ENCODE data around the gene LIX1L. TPM values are rescaled to one million over a fixed set of nuclear protein-coding genes. Genes with fewer than 3 reads are reported as not detected.

The LIX1L gene
- total RNA-seq, 2 experiments from 2014 or later = 21.4 to 21.5 TPM

- peaks cover 67% of the 10 kb centered on the region for H3K4me1 Mint-ChIP-seq (ENCODE audit: low read depth)
- no peaks in the 10 kb centered on the region for H3K9me3 ChIP-seq (ENCODE audit: control insufficient read depth in 1 of 2, insufficient read depth in 1 of 2, low read length in 2 of 2)
- no peaks in the 10 kb centered on the region for H3K9me3 Mint-ChIP-seq
- CTCF ChIA-PET = interaction anchor here (1.0 to 6.3 kb wide), 4 partner anchors 9 to 70 kb away, joined by 3 to 61 read pairs (median 14); partner anchors contain the start of gene RBM8A
- H3K27me3 ChIP-seq (ENCODE audit: control insufficient read depth in 1 of 2, insufficient read depth in 2 of 2, low read length in 2 of 2) = no peaks in the 10 kb centered on the region
- peak overlapping the region; percentile 95 for H3K4me3 Mint-ChIP-seq
- ATAC-seq (ENCODE audit: poor library complexity) (no peak), DNase-seq (peak in 3 of 14 experiments; percentile 33 to 47 (median 42))
- H3K27me3 Mint-ChIP-seq = no peaks in the 10 kb centered on the region
- POLR2A ChIA-PET = interaction anchor here (0.9 to 11.8 kb wide), 15 partner anchors 9 to 174 kb away, joined by 3 to 625 read pairs (median 38); partner anchors contain the start of genes ANKRD34A, LIX1L, NUDT17 and PEX11B
- peaks cover 55% of the 10 kb centered on the region for H3K36me3 Mint-ChIP-seq (ENCODE audit: low read depth)
- peaks cover 58% of the 10 kb centered on the region for H3K4me1 ChIP-seq (ENCODE audit: insufficient read depth, low read length)
- intact Hi-C loops (cut with DNase I, micrococcal nuclease) = loop anchor here in 1 of 2 experiments (1.0 to 5.0 kb wide), 4 partner anchors 10 to 79 kb away; partner anchors contain the start of genes ANKRD34A, PEX11B, POLR3GL and RBM8A
- peak overlapping the region; percentile 61 for H3K4me3 ChIP-seq (ENCODE audit: low read length)
- no peak for TF ChIP-seq CTCF (IDR thresholded peaks at IDR 0.05)
- peak overlapping the region; percentile 91 to 92 for H3K27ac ChIP-seq (ENCODE audit: low read depth in 1 of 2, low read length in 2 of 2)
- peaks cover 30% of the 10 kb centered on the region for H3K36me3 ChIP-seq (ENCODE audit: insufficient read depth, low read length)
- H3K27ac Mint-ChIP-seq = peak overlapping the region; percentile 95
These were observed 39.9 kb upstream of the LIX1L start for GRCh38 chr1:145997718-145998023.

GRCh38 chr1:145997016-145997717 is 39.4 kb upstream of the LIX1L start:
- Mint-ChIP-seq H3K27ac (peak overlapping the region; percentile 95), H3K9me3 (no peaks in the 10 kb centered on the region), H3K4me3 (peak overlapping the region; percentile 95), H3K4me1 (ENCODE audit: low read depth) (peaks cover 71% of the 10 kb centered on the region), H3K27me3 (no peaks in the 10 kb centered on the region), H3K36me3 (ENCODE audit: low read depth) (peaks cover 60% of the 10 kb centered on the region)
- Histone ChIP-seq H3K27me3 (ENCODE audit: control insufficient read depth in 1 of 2, insufficient read depth in 2 of 2, low read length in 2 of 2) (no peaks in the 10 kb centered on the region), H3K4me3 (ENCODE audit: low read length) (peak overlapping the region; percentile 61), H3K9me3 (ENCODE audit: control insufficient read depth in 1 of 2, insufficient read depth in 1 of 2, low read length in 2 of 2) (no peaks in the 10 kb centered on the region), H3K27ac (ENCODE audit: low read depth in 1 of 2, low read length in 2 of 2) (peak overlapping the region; percentile 91 to 92), H3K36me3 (ENCODE audit: insufficient read depth, low read length) (peaks cover 35% of the 10 kb centered on the region), H3K4me1 (ENCODE audit: insufficient read depth, low read length) (peaks cover 57% of the 10 kb centered on the region)
- DNase-seq (peak; percentile 31 to 90 (median 60)), ATAC-seq (ENCODE audit: poor library complexity) (peak; percentile 69)
- no peak for TF ChIP-seq CTCF (IDR thresholded peaks at IDR 0.05)
- ChIA-PET CTCF (interaction anchor here (1.0 to 6.3 kb wide), 4 partner anchors 9 to 70 kb away, joined by 3 to 61 read pairs (median 14); partner anchors contain the start of gene RBM8A), POLR2A (interaction anchor here (0.9 to 11.8 kb wide), 16 partner anchors 9 to 173 kb away, joined by 4 to 625 read pairs (median 34); partner anchors contain the start of genes ANKRD34A, LIX1L, NUDT17 and PEX11B)
- intact Hi-C loops (cut with DNase I, micrococcal nuclease) = loop anchor here in 1 of 2 experiments (1.0 to 5.0 kb wide), 4 partner anchors 10 to 78 kb away; partner anchors contain the start of genes ANKRD34A, PEX11B, POLR3GL and RBM8A

- peak within 1 kb of the TSS; percentile 91 to 92 for H3K27ac ChIP-seq (ENCODE audit: low read depth in 1 of 2, low read length in 2 of 2)
- Mint-ChIP-seq H3K9me3 (no peaks in the 10 kb centered on the region), H3K4me3 (peak within 1 kb of the TSS; percentile 95), H3K36me3 (ENCODE audit: low read depth) (peaks cover 67% of the 10 kb centered on the region), H3K27ac (peak within 1 kb of the TSS; percentile 95), H3K4me1 (ENCODE audit: low read depth) (peaks cover 71% of the 10 kb centered on the region), H3K27me3 (no peaks in the 10 kb centered on the region)
- ChIA-PET CTCF (interaction anchor here (1.0 to 6.3 kb wide), 4 partner anchors 8 to 69 kb away, joined by 3 to 61 read pairs (median 14); partner anchors contain the start of gene RBM8A), POLR2A (interaction anchor here (0.7 to 11.8 kb wide), 17 partner anchors 9 to 173 kb away, joined by 3 to 625 read pairs (median 29); partner anchors contain the start of genes ANKRD34A, ANKRD35, LIX1L and NUDT17)
- peaks cover 41% of the 10 kb centered on the region for H3K36me3 ChIP-seq (ENCODE audit: insufficient read depth, low read length)
- no peaks in the 10 kb centered on the region for H3K9me3 ChIP-seq (ENCODE audit: control insufficient read depth in 1 of 2, insufficient read depth in 1 of 2, low read length in 2 of 2)
- no peaks in the 10 kb centered on the region for H3K27me3 ChIP-seq (ENCODE audit: control insufficient read depth in 1 of 2, insufficient read depth in 2 of 2, low read length in 2 of 2)
- H3K4me1 ChIP-seq (ENCODE audit: insufficient read depth, low read length) = peaks cover 57% of the 10 kb centered on the region
- no peak for TF ChIP-seq CTCF (IDR thresholded peaks at IDR 0.05)
- H3K4me3 ChIP-seq (ENCODE audit: low read length) = peak within 1 kb of the TSS; percentile 61
- ATAC-seq (ENCODE audit: poor library complexity) = peak; percentile 72
- peak; percentile 70 to 98 (median 91) for DNase-seq
- intact Hi-C loops (cut with DNase I, micrococcal nuclease) = loop anchor here in 1 of 2 experiments (1.0 to 5.0 kb wide), 5 partner anchors 8 to 78 kb away; partner anchors contain the start of genes ANKRD34A, PEX11B, POLR3GL and RBM8A
These were observed 38.7 kb upstream of the LIX1L start, which contains the start of gene TXNIP for GRCh38 chr1:145996433-145997015. TXNIP (minus strand) TSS chr1:145996579; CDS start chr1:145996266, 313 bp downstream.
